HG03342 (cell line): Measurements from ENCODE around the gene DLG1.

Experiments
- ATAC-seq: cut with Tn5 transposase; IDR thresholded peaks from one replicate; pipeline ENCODE4 v1.9.1; 2021; ENCODE audit warnings: mild to moderate bottlenecking, moderate library complexity; ENCODE audit not compliant: unreplicated experiment

Gene DLG1

GRCh38 chr3:197253238-197253947 is 45.0 kb downstream of the DLG1 start:
- ATAC-seq, result no peak

- ATAC-seq, result no peak
These were observed 48.9 kb downstream of the DLG1 start for GRCh38 chr3:197249542-197249941.

- no peak for ATAC-seq
These were observed 50.1 kb downstream of the DLG1 start for GRCh38 chr3:197248341-197248740.

GRCh38 chr3:197244751-197245150 is 53.7 kb downstream of the DLG1 start:
- ATAC-seq, result no peak

GRCh38 chr3:197242784-197243432 is 55.5 kb downstream of the DLG1 start:
- ATAC-seq, result no peak

GRCh38 chr3:197241173-197241572 is 57.2 kb downstream of the DLG1 start:
- ATAC-seq, result no peak

GRCh38 chr3:197239857-197240256 is 58.6 kb downstream of the DLG1 start:
- no peak for ATAC-seq

- ATAC-seq, result no peak
These were observed 59.6 kb downstream of the DLG1 start for GRCh38 chr3:197238842-197239241.

GRCh38 chr3:197237897-197238296 is 60.5 kb downstream of the DLG1 start:
- no peak for ATAC-seq

GRCh38 chr3:197236362-197236761 is 62.0 kb downstream of the DLG1 start:
- ATAC-seq, result no peak

GRCh38 chr3:197234947-197235914 is 63.2 kb downstream of the DLG1 start:
- ATAC-seq, result no peak

- ATAC-seq, result no peak
These were observed 67.1 kb downstream of the DLG1 start for GRCh38 chr3:197231321-197231720.

- no peak for ATAC-seq
These were observed 68.6 kb downstream of the DLG1 start for GRCh38 chr3:197229836-197230235.

- no peak for ATAC-seq
These were observed 69.2 kb downstream of the DLG1 start for GRCh38 chr3:197229178-197229577.

- no peak for ATAC-seq
These were observed 70.4 kb downstream of the DLG1 start for GRCh38 chr3:197227780-197228574.

- ATAC-seq, result no peak
These were observed 72.2 kb downstream of the DLG1 start for GRCh38 chr3:197226179-197226578.

GRCh38 chr3:197225579-197225978 is 72.8 kb downstream of the DLG1 start:
- ATAC-seq, result no peak

GRCh38 chr3:197224034-197224444 is 74.4 kb downstream of the DLG1 start:
- no peak for ATAC-seq

- ATAC-seq, result no peak
These were observed 75.5 kb downstream of the DLG1 start for GRCh38 chr3:197222937-197223370.

GRCh38 chr3:197219619-197220018 is 78.8 kb downstream of the DLG1 start:
- no peak for ATAC-seq

- ATAC-seq, result no peak
These were observed 80.2 kb downstream of the DLG1 start for GRCh38 chr3:197218210-197218609.
